ENCODE measurements around the gene SELENOV. TPM values are rescaled to one million over a fixed set of nuclear protein-coding genes. Genes with fewer than 3 reads are reported as not detected.

SELENOV gene
- total and polyA plus RNA-seq, 2 experiments from 2014 or later = not detected

DNA sequence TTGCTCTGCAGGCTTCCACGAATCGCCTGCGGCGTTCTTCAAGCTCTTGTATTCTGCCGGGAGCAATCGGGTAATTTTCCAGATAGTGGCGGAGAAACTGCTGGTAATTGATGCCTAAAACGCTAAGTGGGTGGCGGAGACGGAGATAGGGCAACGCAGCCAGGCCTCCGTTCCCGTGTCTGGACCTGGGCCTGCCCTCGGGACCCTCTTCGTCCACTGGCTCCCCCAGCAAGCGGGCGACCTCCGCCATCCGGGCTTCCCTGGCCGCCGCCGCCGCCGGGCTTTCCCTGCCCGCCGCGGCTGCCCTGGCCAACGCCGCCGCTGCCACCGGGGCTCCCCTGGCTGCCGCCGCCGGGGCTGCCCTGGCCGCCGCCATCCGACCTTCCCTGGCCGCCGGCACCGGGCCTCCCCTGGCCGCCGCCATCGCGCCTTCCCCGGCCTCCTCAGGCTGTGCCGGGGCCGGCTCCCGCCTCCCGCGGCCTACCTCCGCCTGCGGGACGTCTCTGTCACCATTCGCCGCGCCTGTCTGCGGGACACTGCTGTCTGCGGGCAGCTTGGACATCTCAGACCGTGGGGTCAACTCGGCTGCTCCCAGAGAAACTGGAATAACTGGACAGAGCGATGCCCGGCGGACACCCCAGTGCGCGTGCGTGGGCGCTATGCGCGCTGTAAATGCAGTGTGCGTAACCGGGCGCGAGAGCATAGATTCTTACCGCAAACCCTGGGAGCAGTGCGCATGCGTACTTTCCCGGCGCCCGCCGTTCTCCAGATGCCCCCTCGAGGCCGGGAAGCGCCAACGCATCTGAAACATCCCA is 24.8 kb downstream of the SELENOV start, which contains the start of gene EID2:
Gene EID2, minus strand, starts transcription at position 644 of the 815 bp plus-strand sequence. Its CDS starts 82 bp downstream, at position 562.
- H3K79me2 ChIP-seq (ENCODE audit: insufficient read depth) = peaks cover 24% of the 10 kb centered on the region
- H3K4me3 ChIP-seq = peak within 1 kb of the TSS; percentile 89
- DNase-seq = peak; percentile 98
- H3K9ac ChIP-seq = peak within 1 kb of the TSS; percentile 84
- no peaks in the 10 kb centered on the region for H3K9me3 ChIP-seq (ENCODE audit: low read depth)
- H3K36me3 ChIP-seq (ENCODE audit: low read depth) = no peaks in the 10 kb centered on the region
- H3K27ac ChIP-seq = peak within 1 kb of the TSS; percentile 76
- WGBS, 2 experiments (ENCODE audit: low coverage in 1 of 2, low lambda C conversion rate in 2 of 2, missing lambda C conversion rate in 2 of 2) = 0 to 2% methylated on average over 67 to 72 of the region's 84 CpGs
- H3K9me2 ChIP-seq (ENCODE audit: insufficient read depth) = no peaks in the 10 kb centered on the region
- peaks cover 8% of the 10 kb centered on the region for H3K4me1 ChIP-seq (ENCODE audit: insufficient read depth)
- H3K27me3 ChIP-seq (replicated peaks; ENCODE audit: insufficient read depth) = no peaks in the 10 kb centered on the region
- peak within 1 kb of the TSS; percentile 87 for H2AFZ ChIP-seq
- peaks cover 7% of the 10 kb centered on the region; the same call in 1 of the 2 replicates for H3F3A ChIP-seq (ENCODE audit: insufficient read depth)
- TF ChIP-seq EZH2 (IDR thresholded peaks at IDR 0.05; ENCODE audit: insufficient read depth, poor library complexity, severe bottlenecking) (no peak), EZH2phosphoT487 (IDR thresholded peaks at IDR 0.05; ENCODE audit: insufficient read depth, low read depth) (no peak)
- H3K4me2 ChIP-seq (ENCODE audit: unreplicated experiment) = peak within 1 kb of the TSS; percentile 95
- in situ Hi-C loops (cut with MboI) = no loop called here
- H4K20me1 ChIP-seq (ENCODE audit: insufficient read depth) = no peaks in the 10 kb centered on the region

DNA sequence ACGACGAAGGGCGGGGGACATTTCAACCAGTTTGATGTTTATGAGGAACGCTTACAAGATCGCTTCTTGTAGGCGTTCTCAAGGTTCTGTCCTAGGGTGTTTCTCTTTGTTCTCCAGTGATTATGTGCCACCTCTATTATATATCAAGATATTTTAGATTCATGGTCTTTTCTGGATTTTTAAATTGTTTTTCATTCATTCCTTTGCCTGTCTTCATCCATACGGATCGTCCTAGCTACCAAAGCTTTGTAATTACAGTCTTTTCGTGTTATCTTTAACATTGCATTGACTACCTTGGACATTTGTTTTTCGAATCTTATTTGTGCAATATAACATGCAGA is 25.4 kb downstream of the SELENOV start:
- Histone ChIP-seq H3K9me2 (ENCODE audit: insufficient read depth) (no peaks in the 10 kb centered on the region), H3K9me3 (ENCODE audit: low read depth) (no peaks in the 10 kb centered on the region), H3K27me3 (replicated peaks; ENCODE audit: insufficient read depth) (no peaks in the 10 kb centered on the region), H4K20me1 (ENCODE audit: insufficient read depth) (no peaks in the 10 kb centered on the region), H3F3A (ENCODE audit: insufficient read depth) (peaks cover 7% of the 10 kb centered on the region; the same call in 1 of the 2 replicates), H3K9ac (peak overlapping the region; percentile 26; the same call in 1 of the 2 replicates), H3K79me2 (ENCODE audit: insufficient read depth) (peaks cover 24% of the 10 kb centered on the region), H3K4me1 (ENCODE audit: insufficient read depth) (peaks cover 8% of the 10 kb centered on the region), H3K4me2 (ENCODE audit: unreplicated experiment) (peak overlapping the region; percentile 74), H3K4me3 (peak overlapping the region; percentile 89), H3K27ac (no peak overlapping the region), H2AFZ (peak overlapping the region; percentile 87), H3K36me3 (ENCODE audit: low read depth) (no peaks in the 10 kb centered on the region)
- 9% methylated on average over 10 of the region's 10 CpGs for WGBS, 2 experiments (ENCODE audit: low coverage in 1 of 2, low lambda C conversion rate in 2 of 2, missing lambda C conversion rate in 2 of 2)
- TF ChIP-seq EZH2phosphoT487 (IDR thresholded peaks at IDR 0.05; ENCODE audit: insufficient read depth, low read depth) = no peak
- TF ChIP-seq EZH2 (IDR thresholded peaks at IDR 0.05; ENCODE audit: insufficient read depth, poor library complexity, severe bottlenecking) = no peak
- DNase-seq = no peak
- in situ Hi-C loops (cut with MboI) = no loop called here

DNA sequence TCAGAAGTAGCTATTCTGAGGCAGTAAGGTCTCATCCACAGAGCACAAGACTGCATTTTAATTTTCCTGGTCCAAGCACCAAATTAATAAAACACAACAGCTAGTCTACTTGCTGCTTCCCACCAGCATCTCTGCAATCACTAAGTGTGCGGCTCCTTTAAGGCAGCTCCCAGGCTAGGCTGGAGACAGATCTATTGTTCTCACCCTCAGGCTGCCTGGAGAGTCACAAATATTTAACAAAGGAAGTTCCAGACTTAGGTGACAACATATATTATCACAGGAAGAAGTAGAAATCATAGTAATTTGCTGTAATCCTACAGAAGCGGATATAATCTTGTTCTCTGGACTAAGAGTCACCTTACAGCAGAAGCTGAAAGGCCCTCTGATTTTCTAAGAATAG is 27.3 kb downstream of the SELENOV start:
- no peak overlapping the region for H3K4me2 ChIP-seq (ENCODE audit: unreplicated experiment)
- peaks cover 23% of the 10 kb centered on the region for H3K79me2 ChIP-seq (ENCODE audit: insufficient read depth)
- no peaks in the 10 kb centered on the region for H3K36me3 ChIP-seq (ENCODE audit: low read depth)
- no peaks in the 10 kb centered on the region for H4K20me1 ChIP-seq (ENCODE audit: insufficient read depth)
- peaks cover 7% of the 10 kb centered on the region; the same call in 1 of the 2 replicates for H3F3A ChIP-seq (ENCODE audit: insufficient read depth)
- no peaks in the 10 kb centered on the region for H3K9me2 ChIP-seq (ENCODE audit: insufficient read depth)
- WGBS, 2 experiments (ENCODE audit: low coverage in 1 of 2, low lambda C conversion rate in 2 of 2, missing lambda C conversion rate in 2 of 2) = 52 to 56% methylated on average over 2 of the region's 2 CpGs
- H3K4me1 ChIP-seq (ENCODE audit: insufficient read depth) = peaks cover 8% of the 10 kb centered on the region
- DNase-seq = no peak
- H3K27me3 ChIP-seq (replicated peaks; ENCODE audit: insufficient read depth) = peaks cover 7% of the 10 kb centered on the region; the same call in 1 of the 2 replicates
- H3K27ac ChIP-seq = no peak overlapping the region
- no peaks in the 10 kb centered on the region for H3K9me3 ChIP-seq (ENCODE audit: low read depth)
- H3K4me3 ChIP-seq = no peak overlapping the region
- no peak overlapping the region for H3K9ac ChIP-seq
- H2AFZ ChIP-seq = no peak overlapping the region
- in situ Hi-C loops (cut with MboI) = no loop called here
- TF ChIP-seq EZH2 (IDR thresholded peaks at IDR 0.05; ENCODE audit: insufficient read depth, poor library complexity, severe bottlenecking) = no peak
- TF ChIP-seq EZH2phosphoT487 (IDR thresholded peaks at IDR 0.05; ENCODE audit: insufficient read depth, low read depth) = no peak

DNA sequence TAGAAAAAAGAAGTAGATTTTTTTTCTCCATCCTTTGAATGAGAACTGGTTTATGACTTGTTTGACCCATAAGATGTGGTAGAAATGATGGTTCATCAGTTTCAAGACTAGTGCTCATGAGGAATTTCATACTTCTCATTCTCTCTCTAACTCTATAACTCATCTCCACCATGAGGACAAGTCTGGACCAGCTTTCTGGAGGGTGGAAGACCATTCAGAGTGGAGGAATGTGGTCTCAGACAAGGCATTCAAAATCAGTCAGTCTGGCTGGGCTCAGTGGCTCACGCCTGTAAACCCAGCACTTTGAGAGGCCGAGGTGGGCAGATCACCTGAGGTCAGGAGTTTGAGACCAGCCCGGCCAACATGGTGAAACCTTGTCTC is 28.5 kb downstream of the SELENOV start:
- TF ChIP-seq EZH2 (IDR thresholded peaks at IDR 0.05; ENCODE audit: insufficient read depth, poor library complexity, severe bottlenecking) = no peak
- TF ChIP-seq EZH2phosphoT487 (IDR thresholded peaks at IDR 0.05; ENCODE audit: insufficient read depth, low read depth) = no peak
- Histone ChIP-seq H3K79me2 (ENCODE audit: insufficient read depth) (peaks cover 10% of the 10 kb centered on the region), H3K36me3 (ENCODE audit: low read depth) (no peaks in the 10 kb centered on the region), H4K20me1 (ENCODE audit: insufficient read depth) (no peaks in the 10 kb centered on the region), H3K9ac (no peak overlapping the region), H2AFZ (no peak overlapping the region), H3K4me3 (no peak overlapping the region), H3K9me2 (ENCODE audit: insufficient read depth) (no peaks in the 10 kb centered on the region), H3K27me3 (replicated peaks; ENCODE audit: insufficient read depth) (peaks cover 7% of the 10 kb centered on the region; the same call in 1 of the 2 replicates), H3K27ac (no peak overlapping the region), H3K4me1 (ENCODE audit: insufficient read depth) (0 out of 2 replicates have a peak, but pooled peaks cover 4% of the 10 kb centered on the region), H3K4me2 (ENCODE audit: unreplicated experiment) (no peak overlapping the region), H3K9me3 (ENCODE audit: low read depth) (no peaks in the 10 kb centered on the region), H3F3A (ENCODE audit: insufficient read depth) (peaks cover 7% of the 10 kb centered on the region; the same call in 1 of the 2 replicates)
- WGBS, 2 experiments (ENCODE audit: low coverage in 1 of 2, low lambda C conversion rate in 2 of 2, missing lambda C conversion rate in 2 of 2) = 34 to 38% methylated on average over 3 of the region's 3 CpGs
- no peak for DNase-seq
- in situ Hi-C loops (cut with MboI) = no loop called here

Measured in GM23248 (cell line).